ENCODE results near the gene GPSM3.

Gene GPSM3

GRCh38 chr6:32183030-32183429, 9.4 kb downstream of the GPSM3 start:
- no peak for DNase-seq (ENCODE audit: low read depth)
- H3K4me3 ChIP-seq (ENCODE audit: low read depth, low read length), result no peak overlapping the region
- TF ChIP-seq CTCF (IDR thresholded peaks at IDR 0.05; ENCODE audit: insufficient read depth, low read depth, low read length, missing control alignments), result no peak

- no peak overlapping the region for H3K4me3 ChIP-seq (ENCODE audit: low read depth, low read length)
- no peak for DNase-seq (ENCODE audit: low read depth)
- no peak for TF ChIP-seq CTCF (IDR thresholded peaks at IDR 0.05; ENCODE audit: insufficient read depth, low read depth, low read length, missing control alignments)
Measured at GRCh38 chr6:32182555-32182981, 9.9 kb downstream of the GPSM3 start.

GRCh38 chr6:32181915-32182529, 10.4 kb downstream of the GPSM3 start:
- no peak for TF ChIP-seq CTCF (IDR thresholded peaks at IDR 0.05; ENCODE audit: insufficient read depth, low read depth, low read length, missing control alignments)
- DNase-seq (ENCODE audit: low read depth), result no peak
- no peak overlapping the region for H3K4me3 ChIP-seq (ENCODE audit: low read depth, low read length)

- no peak for DNase-seq (ENCODE audit: low read depth)
- TF ChIP-seq CTCF (IDR thresholded peaks at IDR 0.05; ENCODE audit: insufficient read depth, low read depth, low read length, missing control alignments), result no peak
- H3K4me3 ChIP-seq (ENCODE audit: low read depth, low read length), result no peak overlapping the region
Measured at GRCh38 chr6:32181148-32181702, 11.2 kb downstream of the GPSM3 start.

- TF ChIP-seq CTCF (IDR thresholded peaks at IDR 0.05; ENCODE audit: insufficient read depth, low read depth, low read length, missing control alignments), result no peak
- no peak for DNase-seq (ENCODE audit: low read depth)
- H3K4me3 ChIP-seq (ENCODE audit: low read depth, low read length), result peak overlapping the region; percentile 92; the same call in 1 of the 2 replicates
Measured at GRCh38 chr6:32179766-32180405, 12.6 kb downstream of the GPSM3 start.

GRCh38 chr6:32178547-32179440, 13.6 kb downstream of the GPSM3 start:
- TF ChIP-seq CTCF (IDR thresholded peaks at IDR 0.05; ENCODE audit: insufficient read depth, low read depth, low read length, missing control alignments), result no peak
- DNase-seq (ENCODE audit: low read depth), result no peak
- H3K4me3 ChIP-seq (ENCODE audit: low read depth, low read length), result peak overlapping the region; percentile 92

Measured in GM12865 (cell line).